ENCODE results near the gene SMAD3.

Gene SMAD3

GRCh38 chr15:67080900-67081431 lies 15.6 kb downstream of the SMAD3 start:
- DNase-seq (ENCODE audit: low spot score) = peak; percentile 77

GRCh38 chr15:67082007-67082536 lies 16.7 kb downstream of the SMAD3 start:
- DNase-seq (ENCODE audit: low spot score) = no peak

GRCh38 chr15:67083135-67083762 lies 17.8 kb downstream of the SMAD3 start:
- no peak for DNase-seq (ENCODE audit: low spot score)

GRCh38 chr15:67084561-67084960 lies 19.2 kb downstream of the SMAD3 start:
- DNase-seq (ENCODE audit: low spot score) = no peak

- no peak for DNase-seq (ENCODE audit: low spot score)
These were observed 19.9 kb downstream of the SMAD3 start for GRCh38 chr15:67085237-67085817.

- DNase-seq (ENCODE audit: low spot score) = peak; percentile 60
These were observed 20.6 kb downstream of the SMAD3 start for GRCh38 chr15:67085818-67086636.

- no peak for DNase-seq (ENCODE audit: low spot score)
These were observed 21.2 kb downstream of the SMAD3 start for GRCh38 chr15:67086637-67086914.

- DNase-seq (ENCODE audit: low spot score) = no peak
These were observed 22.2 kb downstream of the SMAD3 start for GRCh38 chr15:67087507-67088172.

GRCh38 chr15:67089217-67090193 lies 24.1 kb downstream of the SMAD3 start:
- peak; percentile 61 for DNase-seq (ENCODE audit: low spot score)

- no peak for DNase-seq (ENCODE audit: low spot score)
These were observed 25.1 kb downstream of the SMAD3 start for GRCh38 chr15:67090297-67091070.

- peak; percentile 82 for DNase-seq (ENCODE audit: low spot score)
These were observed 25.9 kb downstream of the SMAD3 start for GRCh38 chr15:67091071-67091979.

GRCh38 chr15:67091980-67092677 lies 26.7 kb downstream of the SMAD3 start:
- DNase-seq (ENCODE audit: low spot score) = no peak

- no peak for DNase-seq (ENCODE audit: low spot score)
These were observed 27.5 kb downstream of the SMAD3 start for GRCh38 chr15:67092752-67093503.

- DNase-seq (ENCODE audit: low spot score) = no peak
These were observed 28.1 kb downstream of the SMAD3 start for GRCh38 chr15:67093504-67093862.

- no peak for DNase-seq (ENCODE audit: low spot score)
These were observed 28.8 kb downstream of the SMAD3 start for GRCh38 chr15:67094001-67094826.

GRCh38 chr15:67095912-67096311 lies 30.5 kb downstream of the SMAD3 start:
- no peak for DNase-seq (ENCODE audit: low spot score)
